Amygdala (tissue), 56 donors: ENCODE measurements around the gene FBXL16.
"Not testable (repeated sequence)": the region's sequence is repeated elsewhere in the genome, so short reads cannot be mapped to it uniquely, and the experiment has no call there.

ENCODE experiments used
- DNase-seq, 56 donors: peaks; one replicate each; lab custom pipeline; 2025; lab: John Stamatoyannopoulos, UW

The FBXL16 gene

DNA sequence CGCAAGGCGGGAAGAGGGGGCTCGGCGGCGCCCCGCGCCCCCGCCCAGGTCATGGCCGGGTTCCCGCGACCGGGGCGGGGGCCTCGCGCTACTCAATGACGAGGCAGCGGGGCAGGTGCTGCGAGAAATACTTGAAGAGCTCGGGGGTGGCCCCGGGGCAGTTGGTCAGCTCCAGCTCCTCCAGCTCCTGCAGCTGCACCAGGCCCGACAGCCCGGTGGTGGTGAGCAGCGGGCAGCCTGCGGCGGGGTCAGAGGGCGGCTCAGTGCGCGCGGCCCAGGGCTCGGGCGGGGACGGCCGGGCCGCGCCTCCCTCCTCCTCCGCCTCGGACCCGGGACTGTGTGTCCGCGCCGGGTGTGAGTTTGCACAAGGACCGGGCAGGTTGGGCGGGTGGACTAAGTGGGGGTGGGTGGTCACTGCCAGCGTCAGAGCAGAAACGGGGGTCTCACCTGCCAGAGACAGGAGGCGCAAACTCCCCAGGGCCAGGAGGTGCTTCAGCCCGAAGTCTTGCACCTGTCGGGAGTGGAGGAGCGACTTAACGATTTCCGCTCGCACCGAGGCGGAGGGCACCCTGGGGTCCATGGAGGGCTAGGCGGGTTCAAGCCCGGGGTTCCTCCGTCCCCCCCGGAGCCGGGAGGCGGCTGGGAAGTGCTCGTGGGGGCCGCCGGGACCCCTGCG lies 11.3 kb downstream of the FBXL16 start:
- no peak for DNase-seq

GRCh38 chr16:693766-694165 lies 11.8 kb downstream of the FBXL16 start:
- DNase-seq = no peak

- DNase-seq = no peak
These were observed 12.2 kb downstream of the FBXL16 start for GRCh38 chr16:693364-693763.

- DNase-seq = no peak
These were observed 13.1 kb downstream of the FBXL16 start for GRCh38 chr16:692356-693108.

- not testable (repeated sequence) for DNase-seq
These were observed 14.4 kb downstream of the FBXL16 start for GRCh38 chr16:691242-691641.

GRCh38 chr16:689175-689897 lies 16.3 kb downstream of the FBXL16 start:
- no peak for DNase-seq

- no peak for DNase-seq
These were observed 18.1 kb downstream of the FBXL16 start for GRCh38 chr16:687499-687898.

- no peak for DNase-seq
These were observed 18.9 kb downstream of the FBXL16 start for GRCh38 chr16:686459-687260.

GRCh38 chr16:685967-686366 lies 19.6 kb downstream of the FBXL16 start:
- DNase-seq = peak in 2 of 56 donors; percentile 13 to 24

DNA sequence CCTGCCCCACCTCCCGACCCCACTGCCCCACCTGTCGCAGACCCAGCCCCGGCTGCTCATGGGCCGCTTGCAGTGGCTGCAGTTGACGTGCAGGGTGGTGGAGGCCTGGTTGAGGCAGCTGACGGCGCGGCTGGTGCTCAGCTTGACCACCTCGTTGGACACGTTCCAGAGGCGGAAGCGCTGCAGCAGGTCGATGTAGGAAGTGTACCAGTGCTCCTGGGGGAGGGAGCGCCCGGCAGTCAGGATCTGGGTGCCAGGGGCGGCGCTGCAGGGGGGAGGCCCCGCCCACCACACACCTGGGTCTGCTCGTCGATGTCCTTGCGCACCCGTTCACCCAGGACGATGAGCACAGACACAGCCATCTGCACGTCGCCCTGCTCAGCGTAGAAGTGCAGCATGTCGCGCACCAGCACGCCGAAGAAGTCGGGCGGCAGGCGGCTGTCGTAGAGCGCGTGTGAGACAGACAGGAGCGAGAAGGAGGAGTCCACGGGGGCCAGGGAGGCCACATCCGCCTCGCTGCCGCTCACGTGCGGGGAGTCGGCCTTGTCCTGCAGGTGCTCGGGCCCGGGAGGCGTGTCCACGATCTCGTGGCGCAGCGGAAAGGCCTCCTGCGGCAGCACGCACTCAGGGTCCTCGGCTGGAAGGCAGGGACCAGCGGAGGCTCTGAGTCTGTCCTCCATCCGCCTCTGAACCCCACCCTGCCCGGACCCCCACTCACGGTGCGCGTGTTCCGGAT lies 20.5 kb downstream of the FBXL16 start:
- DNase-seq = peak in 1 of 56 donors; percentile 41

DNA sequence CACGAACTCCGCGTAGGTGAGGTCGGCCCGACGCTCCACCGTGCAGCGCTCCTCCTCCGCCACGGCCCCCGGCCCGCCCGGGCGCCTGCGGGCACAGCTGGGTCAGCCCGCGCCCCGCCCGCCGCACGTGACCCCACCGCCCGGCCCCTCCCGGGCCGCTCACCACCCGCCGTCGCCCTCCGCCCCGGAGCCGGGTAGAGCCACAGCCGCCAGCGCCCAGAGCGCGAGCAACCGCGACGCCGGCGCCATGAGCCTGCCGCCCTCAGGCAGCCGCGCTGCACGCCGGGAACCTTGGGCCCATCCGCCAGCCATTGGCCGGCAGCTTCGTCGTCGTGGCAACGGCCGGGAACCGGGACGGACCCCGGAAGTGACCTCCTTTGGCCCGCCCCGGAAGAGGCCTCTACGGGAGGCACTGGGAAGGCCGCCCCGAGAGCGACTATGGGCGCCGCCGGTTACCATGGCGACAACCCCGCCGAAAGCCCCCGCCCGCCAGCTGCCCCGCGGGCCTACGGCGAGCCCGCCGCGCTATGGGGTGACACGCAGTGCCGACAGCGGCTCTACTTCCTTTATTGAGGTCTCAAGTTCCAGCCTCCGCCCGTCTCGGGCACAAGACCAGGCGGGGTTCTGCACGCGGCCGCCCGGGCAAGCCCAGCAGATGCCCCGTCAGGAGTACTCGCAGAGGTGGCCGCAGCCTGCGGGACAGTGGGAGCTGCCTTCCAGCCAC lies 21.4 kb downstream of the FBXL16 start, which contains the start of gene JMJD8:
TSS of gene JMJD8 (minus strand) at position 264 of the 724 bp plus-strand sequence. CDS start at position 249, 15 bp downstream.
- DNase-seq = peak; percentile 69 to 98 (median 92)

GRCh38 chr16:683396-684070 lies 22.1 kb downstream of the FBXL16 start:
- peak in 1 of 56 donors; percentile 48 for DNase-seq

GRCh38 chr16:682493-683395 lies 22.9 kb downstream of the FBXL16 start:
- DNase-seq = no peak

- peak in 1 of 56 donors; percentile 22 for DNase-seq
These were observed 23.7 kb downstream of the FBXL16 start for GRCh38 chr16:681746-682427.

- DNase-seq = peak in 2 of 56 donors; percentile 8 to 18
These were observed 24.4 kb downstream of the FBXL16 start for GRCh38 chr16:680967-681745.

GRCh38 chr16:680625-680945 lies 25.0 kb downstream of the FBXL16 start:
- DNase-seq = no peak
